Neural cell (in vitro differentiated cells): ENCODE data around the gene KIAA1958. TPM values are rescaled to one million over a fixed set of nuclear protein-coding genes. Genes with fewer than 3 reads are reported as not detected.

ENCODE experiments used
- H2AFZ ChIP-seq: fragments of 200-600, 300-800 bp; sonication (generic), shearing (Covaris generic); 2 replicates; pipeline ENCODE4 v1.6.0; 2014; ENCODE audit warnings: low read depth, mild to moderate bottlenecking, antibody characterized with exemption, low read length, moderate library complexity
- H3F3A ChIP-seq: fragments of 200-600 bp; shearing (Covaris generic); 2 replicates; pipeline ENCODE4 v1.6.1; 2016; ENCODE audit warnings: mild to moderate bottlenecking, moderate library complexity, mixed read lengths, antibody characterized with exemption, low read length; ENCODE audit not compliant: insufficient read depth, poor library complexity, severe bottlenecking
- H3K27ac ChIP-seq: fragments of 200-600, 300-800 bp; sonication (generic), shearing (Covaris generic); 2 replicates; pipeline ENCODE4 v1.5.1; 2014; ENCODE audit warnings: mild to moderate bottlenecking, low read length, moderate library complexity
- H3K27me3 ChIP-seq: fragments of 300-800, 200-600 bp; sonication (generic), shearing (Covaris generic); 2 replicates; pipeline ENCODE4 v1.6.0; 2014; ENCODE audit warnings: mild to moderate bottlenecking, low read depth, low read length, moderate library complexity; ENCODE audit not compliant: insufficient read depth
- H3K36me3 ChIP-seq: fragments of 300-800, 200-600 bp; sonication (generic), shearing (Covaris generic); 2 replicates; pipeline ENCODE4 v1.5.1; 2014; ENCODE audit warnings: mild to moderate bottlenecking, antibody characterized with exemption, low read length, moderate library complexity; ENCODE audit not compliant: insufficient read depth
- H3K4me2 ChIP-seq: fragments of 300-800, 200-600 bp; sonication (generic), shearing (Covaris generic); 2 replicates; pipeline ENCODE4 v1.6.0; 2014; ENCODE audit warnings: mild to moderate bottlenecking, low read length
- H3K4me3 ChIP-seq: fragments of 300-800, 200-600 bp; sonication (generic), shearing (Covaris generic); 2 replicates; pipeline ENCODE4 v1.5.1; 2014; ENCODE audit warnings: mild to moderate bottlenecking, low read length, moderate library complexity
- H3K79me2 ChIP-seq: fragments of 200-600 bp; shearing (Covaris generic); replicated peaks from 2 replicates; pipeline ENCODE4 v1.6.0; 2014; ENCODE audit warnings: mild to moderate bottlenecking, low read length, moderate library complexity; ENCODE audit not compliant: insufficient read depth
- H3K9ac ChIP-seq: fragments of 300-800, 200-600 bp; sonication (generic), shearing (Covaris generic); 2 replicates; pipeline ENCODE4 v1.6.1; 2016; ENCODE audit warnings: mild to moderate bottlenecking, low read length, mixed read lengths
- H3K9me2 ChIP-seq: fragments of 200-600 bp; shearing (Covaris generic); 2 replicates; pipeline ENCODE4 v1.6.1; 2016; ENCODE audit warnings: mild to moderate bottlenecking, low read length, mixed read lengths; ENCODE audit not compliant: insufficient read depth
- H3K9me3 ChIP-seq: fragments of 200-600, 300-800 bp; sonication (generic), shearing (Covaris generic); 2 replicates; pipeline ENCODE4 v1.6.1; 2016; ENCODE audit warnings: mild to moderate bottlenecking, mixed run types, low read length, moderate library complexity, mixed read lengths
- H4K20me1 ChIP-seq: fragments of 200-600 bp; shearing (Covaris generic); 2 replicates; pipeline ENCODE4 v1.6.1; 2016; ENCODE audit warnings: mild to moderate bottlenecking, mixed run types; ENCODE audit not compliant: insufficient read depth
- EP300 ChIP-seq: fragments of 450-650 bp; conservative IDR thresholded peaks from 2 replicates; pipeline ENCODE4 v1.6.1; 2014; ENCODE audit warnings: antibody characterized with exemption, mild to moderate bottlenecking, moderate library complexity; ENCODE audit not compliant: poor library complexity, severe bottlenecking
- EZH2 ChIP-seq: fragments of 200-600, 300-800 bp; shearing (Covaris generic), sonication (generic); IDR thresholded peaks from 2 replicates; pipeline ENCODE4 v1.6.1; 2014; ENCODE audit warnings: antibody characterized with exemption, low read length, borderline replicate concordance, mild to moderate bottlenecking; ENCODE audit not compliant: insufficient read depth, poor library complexity, severe bottlenecking
- MXI1 ChIP-seq: fragments of 450-650 bp; conservative IDR thresholded peaks from 2 replicates; pipeline ENCODE4 v1.6.1; 2014; ENCODE audit warnings: antibody characterized with exemption, mild to moderate bottlenecking; ENCODE audit not compliant: poor library complexity, severe bottlenecking
- POLR2AphosphoS5 ChIP-seq: IDR thresholded peaks from 2 replicates; pipeline ENCODE4 v1.6.1; 2012
- RAD21 ChIP-seq: fragments of 450-650 bp; conservative IDR thresholded peaks from 2 replicates; pipeline ENCODE4 v1.6.1; 2014; ENCODE audit warnings: antibody characterized with exemption, mild to moderate bottlenecking, moderate library complexity
- REST ChIP-seq: IDR thresholded peaks from 2 replicates; pipeline ENCODE4 v1.6.1; 2012; ENCODE audit warnings: borderline replicate concordance
- SMC3 ChIP-seq: fragments of 450-650 bp; conservative IDR thresholded peaks from 2 replicates; pipeline ENCODE4 v1.6.1; 2014; ENCODE audit warnings: antibody characterized with exemption, mild to moderate bottlenecking, moderate library complexity; ENCODE audit not compliant: poor library complexity
- TAF1 ChIP-seq: IDR thresholded peaks from 2 replicates; pipeline ENCODE4 v1.6.1; 2012; ENCODE audit warnings: low read depth
- polyA plus RNA-seq: library from polyadenylated mRNA; depleted of rRNA; stranded (reverse); fragments of >200 nt; gene quantifications from 2 replicates; pipeline ENCODE4 v1.2.3, GENCODE V29; 2014
- TF ChIP-seq, protein P1 (sequence below): fragments of 450-650 bp; IDR thresholded peaks from 2 replicates; pipeline ENCODE4 v1.5.1; 2014; ENCODE audit warnings: antibody characterized with exemption, mild to moderate bottlenecking, moderate library complexity; ENCODE audit not compliant: poor library complexity, severe bottlenecking

The KIAA1958 gene
- polyA plus RNA-seq, 1 donor from 2014 or later = 8.4 TPM

GRCh38 chr9:112439171-112439570, 47.5 kb upstream of the KIAA1958 start:
- no peak overlapping the region for H3K4me3 ChIP-seq
- TF ChIP-seq EZH2 (no peak), SMC3 (no peak), POLR2AphosphoS5 (no peak), RAD21 (no peak), REST (no peak), TAF1 (no peak), MXI1 (no peak), EP300 (no peak)
- TF ChIP-seq, protein P1, sequence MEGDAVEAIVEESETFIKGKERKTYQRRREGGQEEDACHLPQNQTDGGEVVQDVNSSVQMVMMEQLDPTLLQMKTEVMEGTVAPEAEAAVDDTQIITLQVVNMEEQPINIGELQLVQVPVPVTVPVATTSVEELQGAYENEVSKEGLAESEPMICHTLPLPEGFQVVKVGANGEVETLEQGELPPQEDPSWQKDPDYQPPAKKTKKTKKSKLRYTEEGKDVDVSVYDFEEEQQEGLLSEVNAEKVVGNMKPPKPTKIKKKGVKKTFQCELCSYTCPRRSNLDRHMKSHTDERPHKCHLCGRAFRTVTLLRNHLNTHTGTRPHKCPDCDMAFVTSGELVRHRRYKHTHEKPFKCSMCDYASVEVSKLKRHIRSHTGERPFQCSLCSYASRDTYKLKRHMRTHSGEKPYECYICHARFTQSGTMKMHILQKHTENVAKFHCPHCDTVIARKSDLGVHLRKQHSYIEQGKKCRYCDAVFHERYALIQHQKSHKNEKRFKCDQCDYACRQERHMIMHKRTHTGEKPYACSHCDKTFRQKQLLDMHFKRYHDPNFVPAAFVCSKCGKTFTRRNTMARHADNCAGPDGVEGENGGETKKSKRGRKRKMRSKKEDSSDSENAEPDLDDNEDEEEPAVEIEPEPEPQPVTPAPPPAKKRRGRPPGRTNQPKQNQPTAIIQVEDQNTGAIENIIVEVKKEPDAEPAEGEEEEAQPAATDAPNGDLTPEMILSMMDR = no peak
- no peak overlapping the region for H3K9ac ChIP-seq
- H3F3A ChIP-seq = no peaks in the 10 kb centered on the region
- no peaks in the 10 kb centered on the region for H3K36me3 ChIP-seq
- no peak overlapping the region for H3K4me2 ChIP-seq
- H4K20me1 ChIP-seq = no peaks in the 10 kb centered on the region
- no peak overlapping the region for H2AFZ ChIP-seq
- H3K27ac ChIP-seq = no peak overlapping the region
- no peaks in the 10 kb centered on the region for H3K79me2 ChIP-seq
- H3K9me3 ChIP-seq = no peaks in the 10 kb centered on the region
- no peaks in the 10 kb centered on the region for H3K27me3 ChIP-seq
- H3K9me2 ChIP-seq = no peaks in the 10 kb centered on the region

GRCh38 chr9:112439825-112440224, 46.8 kb upstream of the KIAA1958 start:
- no peak overlapping the region for H3K27ac ChIP-seq
- H3F3A ChIP-seq = no peaks in the 10 kb centered on the region
- no peaks in the 10 kb centered on the region for H3K9me2 ChIP-seq
- H3K9me3 ChIP-seq = no peaks in the 10 kb centered on the region
- no peaks in the 10 kb centered on the region for H4K20me1 ChIP-seq
- H3K4me3 ChIP-seq = no peak overlapping the region
- no peaks in the 10 kb centered on the region for H3K27me3 ChIP-seq
- H3K79me2 ChIP-seq = no peaks in the 10 kb centered on the region
- H3K36me3 ChIP-seq = no peaks in the 10 kb centered on the region
- no peak overlapping the region for H3K4me2 ChIP-seq
- TF ChIP-seq MXI1 (no peak), REST (no peak), RAD21 (no peak), TAF1 (no peak), SMC3 (no peak), EZH2 (no peak), POLR2AphosphoS5 (no peak), EP300 (no peak)
- TF ChIP-seq, protein P1 = no peak
- H2AFZ ChIP-seq = no peak overlapping the region
- no peak overlapping the region for H3K9ac ChIP-seq
